ENCODE results near the gene S100A14.
A peak's percentile ranks its signal among the peaks of the same experiment; 100 is the strongest.
"Not testable (repeated sequence)": the region's sequence is repeated elsewhere in the genome, so short reads cannot be mapped to it uniquely, and the experiment has no call there.

S100A14 gene

DNA sequence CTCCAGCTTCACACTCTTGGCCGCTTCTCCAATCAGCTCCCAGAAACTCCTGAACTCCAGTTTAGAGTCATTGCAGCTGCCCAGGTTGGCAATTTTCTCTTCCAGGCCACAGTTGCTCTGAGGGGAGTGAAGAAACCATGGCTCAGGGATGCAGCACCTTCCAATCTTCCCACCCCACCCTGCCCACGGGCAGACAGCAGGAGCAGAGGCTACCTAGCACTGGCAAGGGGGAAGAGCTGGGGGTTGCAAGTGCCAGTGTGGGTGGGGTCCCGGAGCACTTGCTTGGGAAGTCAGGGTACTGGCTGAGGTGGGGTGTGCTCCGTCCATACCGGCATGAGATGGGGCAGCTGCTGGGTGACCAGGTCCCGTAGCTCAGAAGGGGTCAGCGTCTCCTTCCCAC is 1.2 kb downstream of the S100A14 start:
- DNase-seq, result no peak

DNA sequence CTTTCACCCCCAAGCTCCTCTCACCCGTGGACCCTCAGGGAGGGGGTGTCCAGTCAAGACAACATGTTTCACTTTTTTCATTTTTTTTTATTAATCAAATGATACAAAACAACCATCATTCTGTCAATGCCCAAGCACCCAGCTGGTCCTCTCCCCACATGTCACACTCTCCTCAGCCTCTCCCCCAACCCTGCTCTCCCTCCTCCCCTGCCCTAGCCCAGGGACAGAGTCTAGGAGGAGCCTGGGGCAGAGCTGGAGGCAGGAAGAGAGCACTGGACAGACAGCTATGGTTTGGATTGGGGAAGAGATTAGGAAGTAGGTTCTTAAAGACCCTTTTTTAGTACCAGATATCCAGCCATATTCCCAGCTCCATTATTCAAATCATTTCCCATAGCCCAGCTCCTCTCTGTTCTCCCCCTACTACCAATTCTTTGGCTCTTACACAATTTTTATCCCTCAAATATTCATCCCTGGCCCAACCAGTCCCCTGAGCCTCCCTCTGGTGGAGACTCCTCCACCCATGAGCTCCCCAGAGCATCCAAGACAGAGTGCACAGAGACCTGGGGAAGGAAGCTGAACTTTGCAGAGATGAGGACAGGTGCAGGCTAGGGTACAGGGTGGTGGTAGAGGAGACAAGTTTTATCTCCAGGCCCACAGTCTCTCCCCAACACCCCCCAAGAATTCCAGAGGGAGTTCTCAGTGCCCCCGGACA is 1.8 kb downstream of the S100A14 start:
- no peak for DNase-seq

DNA sequence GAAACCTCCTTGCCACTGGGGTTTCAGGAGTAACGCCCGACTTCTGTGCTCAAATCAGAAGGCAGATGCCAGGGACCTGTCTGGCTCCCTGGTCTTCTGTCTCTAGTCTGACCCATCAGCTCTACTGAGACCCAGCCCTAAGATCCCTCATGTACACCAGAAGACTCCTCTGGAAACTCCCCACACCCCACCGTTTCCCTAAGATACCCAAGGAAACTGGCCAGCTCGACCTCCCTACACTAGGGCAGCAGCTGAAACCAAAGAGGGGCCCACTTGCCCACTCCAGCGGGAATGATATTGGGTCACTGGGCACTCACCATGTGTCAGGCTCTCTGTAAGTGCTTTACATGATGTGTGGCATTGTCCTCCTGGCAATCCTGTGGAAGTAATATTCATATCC is 2.7 kb downstream of the S100A14 start:
- no peak for DNase-seq

DNA sequence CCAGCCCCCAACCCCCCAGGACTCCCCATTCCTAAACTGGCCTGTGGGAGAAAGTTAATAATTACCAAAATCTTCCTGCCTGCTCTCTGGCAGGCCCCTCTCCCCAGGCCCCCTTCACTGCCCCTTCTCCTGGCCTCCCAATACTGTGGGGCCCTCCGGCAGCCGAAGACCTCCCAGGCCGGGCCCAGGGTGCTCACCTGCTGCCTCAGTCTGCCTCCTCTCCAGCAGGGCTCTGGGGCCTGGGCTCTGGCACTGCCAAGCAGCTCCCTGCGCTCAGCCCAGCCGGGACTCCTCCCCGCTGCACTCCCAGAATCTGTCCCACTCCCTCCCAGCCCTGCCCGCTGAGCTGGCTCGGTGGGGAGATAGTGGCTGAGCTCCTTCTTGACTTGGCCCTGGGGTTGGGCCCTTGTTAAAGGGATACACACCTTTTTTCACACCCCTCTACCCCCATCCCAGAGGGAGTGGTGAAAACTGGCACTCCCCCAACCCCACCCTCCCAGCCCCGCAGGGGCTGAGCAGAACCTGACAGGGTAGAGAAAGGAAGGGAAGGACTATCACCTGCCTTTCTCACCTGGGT is 3.3 kb downstream of the S100A14 start, which contains the start of gene S100A16:
Gene S100A16 (minus strand): TSS at position 383 of the 577 bp plus-strand sequence. CDS start 4,986 bp downstream, outside the sequence.
- peak; percentile 63 for DNase-seq

DNA sequence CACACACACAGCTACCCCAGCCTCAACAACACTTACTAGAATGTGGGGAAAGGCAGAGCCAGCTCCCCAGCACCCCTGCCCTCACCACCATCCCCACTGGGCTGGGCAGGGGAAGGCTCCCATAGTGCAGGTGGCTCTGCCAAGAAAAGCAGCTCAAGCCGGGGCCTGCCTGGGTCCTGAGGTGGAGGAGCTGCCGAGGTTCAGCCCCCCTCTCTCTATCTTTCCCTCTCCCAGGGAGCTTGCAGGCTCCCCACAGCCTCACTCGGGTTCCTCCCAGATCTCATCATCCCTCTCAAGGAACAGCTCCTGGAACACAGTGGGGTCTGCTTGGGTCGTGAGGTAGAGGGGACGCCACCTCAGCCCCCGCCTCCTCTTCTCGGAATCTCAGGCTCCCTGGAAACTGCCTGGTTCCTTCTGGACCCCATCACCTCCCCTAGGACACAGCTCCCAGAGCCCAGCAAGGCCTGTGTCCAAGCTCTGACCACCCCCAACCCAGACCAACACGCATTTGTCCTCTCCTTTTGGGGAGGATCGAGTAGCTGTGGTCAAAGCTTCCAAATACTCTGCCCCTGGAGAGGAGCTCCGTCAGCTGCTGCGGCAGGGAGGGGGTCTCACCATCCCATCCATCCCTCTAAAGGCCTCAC is 3.9 kb downstream of the S100A14 start:
- DNase-seq, result no peak

DNA sequence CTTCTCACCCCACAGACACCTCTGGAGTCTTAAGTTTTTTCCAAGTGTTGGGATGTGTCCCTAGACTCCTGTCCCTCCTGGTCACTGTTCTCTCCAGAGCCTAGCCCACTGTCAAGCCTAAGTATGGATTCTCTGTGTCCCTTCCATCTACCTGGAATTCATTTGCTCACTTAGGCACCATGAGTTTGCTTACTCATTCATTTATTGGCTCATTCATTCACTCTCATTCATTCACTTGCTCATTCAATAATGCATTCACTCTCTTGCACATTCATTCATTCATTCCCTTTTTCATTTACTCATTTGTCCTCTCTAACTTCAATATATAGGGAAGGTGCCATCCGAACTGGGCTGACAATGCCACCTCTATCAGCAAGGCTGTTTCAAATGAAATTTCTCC is 4.8 kb downstream of the S100A14 start:
- no peak for DNase-seq

DNA sequence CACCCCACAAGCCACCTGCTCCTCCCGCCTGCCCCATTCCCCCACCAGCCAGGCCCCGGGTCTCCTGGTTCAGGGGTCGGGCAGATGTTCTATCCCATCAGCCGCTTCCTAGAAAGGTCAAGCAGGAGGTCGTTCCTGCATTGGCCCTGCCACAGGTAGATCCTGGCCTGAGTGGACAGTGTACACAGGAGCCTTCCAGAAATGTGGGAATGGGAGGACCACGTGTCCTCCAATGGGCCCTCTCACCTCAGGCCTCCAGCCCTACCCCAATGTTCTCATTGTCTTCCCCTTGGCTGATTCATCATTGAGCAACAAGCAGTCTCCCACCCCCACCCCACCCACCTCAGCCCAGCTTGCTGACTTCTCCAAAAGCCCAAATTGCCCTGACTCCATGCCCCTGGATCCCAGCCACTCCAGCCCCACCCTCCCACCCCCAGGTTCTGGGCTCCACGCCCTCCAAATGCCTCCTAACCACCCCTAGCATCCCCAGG is 5.3 kb downstream of the S100A14 start:
- no peak for DNase-seq

DNA sequence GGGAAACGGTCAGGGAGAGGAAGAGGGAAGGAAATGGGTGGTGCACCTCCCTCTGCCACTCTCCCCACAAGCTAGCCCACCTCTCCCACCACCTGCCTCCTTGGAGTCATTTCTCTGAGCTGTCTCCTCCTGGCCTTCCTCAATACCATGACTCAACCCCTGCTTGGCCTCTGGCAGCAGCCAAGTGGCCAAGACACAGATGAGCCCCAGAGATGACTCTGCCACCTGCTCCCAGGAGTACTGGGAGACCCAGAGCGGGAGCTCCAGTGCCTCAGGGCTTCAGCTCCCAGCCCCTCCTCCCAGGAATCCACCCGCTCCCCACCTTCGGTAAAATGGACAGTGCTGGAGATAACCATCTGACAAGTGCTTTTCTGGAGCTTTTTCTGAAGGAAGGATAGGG is 5.8 kb downstream of the S100A14 start:
- no peak for DNase-seq

DNA sequence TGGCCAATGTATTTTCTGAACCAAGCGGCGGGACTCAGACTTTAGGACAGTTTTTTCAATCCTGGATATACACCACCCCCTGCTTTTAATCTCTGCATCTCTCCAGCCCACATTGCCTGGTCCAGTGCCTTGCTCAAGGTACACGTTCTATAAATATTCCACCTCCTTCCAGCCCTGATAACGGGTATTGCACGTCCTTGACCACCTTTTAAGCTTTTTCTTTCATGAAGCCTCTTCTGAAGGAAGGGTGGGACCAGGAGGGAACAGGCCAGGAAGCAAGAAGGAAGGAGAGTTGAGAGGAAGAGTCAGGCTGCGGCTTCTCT is 6.6 kb downstream of the S100A14 start:
- DNase-seq, result no peak

DNA sequence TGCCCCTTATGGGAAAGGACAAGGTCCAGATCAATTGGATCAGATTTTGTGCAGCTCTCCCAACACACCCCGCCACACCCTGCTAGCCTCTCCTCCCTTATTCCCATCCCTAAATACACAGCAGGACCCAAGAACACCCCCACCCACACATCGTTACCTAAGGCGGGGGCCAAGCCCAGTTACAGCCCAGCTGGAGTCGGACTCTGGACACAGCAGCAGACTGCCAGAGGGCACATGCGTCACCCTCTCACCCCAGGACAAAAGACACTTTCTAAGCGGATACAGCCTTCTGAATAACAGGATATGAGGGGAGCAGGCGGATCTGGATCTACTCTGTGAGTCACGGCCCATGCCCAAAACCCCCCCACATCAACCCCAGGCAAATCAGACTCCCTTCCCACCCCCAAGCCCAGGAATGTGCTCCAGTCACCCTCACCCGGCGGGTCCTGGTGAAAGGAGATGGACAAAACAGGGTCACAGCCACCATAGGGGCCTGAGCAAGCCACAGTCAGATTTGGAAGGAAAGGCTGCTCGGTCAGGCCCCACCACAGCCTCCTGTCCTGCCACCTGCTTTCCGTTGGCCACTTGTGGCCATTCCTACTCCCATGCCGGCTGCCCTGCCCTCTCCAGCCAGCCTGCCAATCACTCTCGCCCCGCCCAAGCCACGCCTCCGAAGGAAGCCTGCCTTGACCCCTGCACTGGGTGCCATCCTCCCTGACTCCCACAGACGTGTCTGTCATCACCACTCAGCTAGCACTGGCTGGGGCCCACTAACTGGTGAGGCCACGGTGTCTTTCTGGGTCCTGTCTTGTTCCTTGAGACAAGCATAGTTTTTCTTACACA is 7.2 kb downstream of the S100A14 start:
- DNase-seq, result peak; percentile 84

DNA sequence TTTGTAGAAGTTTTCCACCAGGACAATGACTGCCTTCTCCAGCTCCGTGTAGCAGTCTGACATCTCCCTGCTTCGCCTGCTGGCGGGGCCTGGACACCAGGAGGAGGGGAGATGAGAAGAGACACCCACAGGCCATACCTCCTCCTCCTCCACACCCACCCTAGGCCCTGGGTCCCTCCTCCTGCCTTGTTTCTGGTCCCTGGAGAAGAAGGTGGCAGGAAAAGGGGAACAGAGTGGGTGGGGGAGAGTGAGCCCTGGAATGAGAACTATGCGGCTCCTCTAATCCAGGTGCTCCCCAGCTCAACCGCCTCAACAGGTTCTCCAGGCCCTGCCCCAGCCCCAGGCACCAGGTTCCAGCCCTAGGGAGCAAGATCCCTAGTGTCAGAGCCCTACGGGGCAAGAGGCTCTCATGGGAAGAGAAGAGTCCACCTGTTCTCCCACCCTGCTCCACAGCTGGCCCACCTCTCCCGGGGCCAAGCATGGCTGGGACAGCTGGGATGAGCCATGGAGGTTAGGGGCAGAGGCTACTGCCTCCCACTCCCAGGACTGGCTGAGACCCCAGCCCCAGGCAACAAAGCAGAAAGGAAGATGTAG is 7.9 kb downstream of the S100A14 start:
- no peak for DNase-seq

DNA sequence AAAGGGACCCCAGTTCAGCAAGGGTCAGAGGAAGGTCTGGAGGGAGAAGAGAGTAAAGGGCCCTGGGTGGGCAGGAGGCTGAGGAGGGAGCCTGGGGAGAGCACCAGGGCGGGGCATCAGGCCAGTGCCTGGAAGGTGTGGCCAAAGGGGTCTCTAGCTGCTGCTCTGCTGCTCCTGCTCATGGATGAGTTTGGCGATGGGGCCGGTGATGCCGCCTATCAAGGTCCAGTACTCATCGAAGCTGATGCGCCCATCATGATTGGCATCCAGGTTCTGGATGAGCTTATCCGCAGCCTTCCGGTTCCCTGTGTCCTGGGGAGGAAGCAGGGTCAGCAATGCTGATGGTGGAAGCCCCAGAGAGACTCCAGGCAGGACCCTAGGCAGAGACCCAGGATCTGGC is 8.7 kb downstream of the S100A14 start:
- DNase-seq, result no peak

DNA sequence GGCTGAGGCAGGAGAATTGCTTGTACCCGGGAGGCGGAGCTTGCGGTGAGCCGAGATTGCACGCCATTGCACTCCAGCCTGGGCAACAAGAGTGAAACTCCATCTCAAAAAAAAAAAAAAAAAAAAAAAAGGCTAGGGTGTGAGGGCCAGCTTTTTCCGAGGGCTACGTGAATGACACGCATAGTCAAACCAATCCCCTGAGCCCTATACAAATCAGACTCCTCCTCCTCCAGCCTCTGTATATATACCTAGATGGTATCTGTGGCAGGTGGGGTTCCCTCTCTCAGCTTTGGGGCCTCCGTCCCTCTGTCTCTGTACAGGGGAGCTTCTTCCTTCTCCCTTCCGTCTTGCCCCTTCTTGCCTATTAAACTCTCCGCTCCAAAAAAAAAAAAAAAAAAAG is 9.9 kb downstream of the S100A14 start:
- DNase-seq, result no peak

DNA sequence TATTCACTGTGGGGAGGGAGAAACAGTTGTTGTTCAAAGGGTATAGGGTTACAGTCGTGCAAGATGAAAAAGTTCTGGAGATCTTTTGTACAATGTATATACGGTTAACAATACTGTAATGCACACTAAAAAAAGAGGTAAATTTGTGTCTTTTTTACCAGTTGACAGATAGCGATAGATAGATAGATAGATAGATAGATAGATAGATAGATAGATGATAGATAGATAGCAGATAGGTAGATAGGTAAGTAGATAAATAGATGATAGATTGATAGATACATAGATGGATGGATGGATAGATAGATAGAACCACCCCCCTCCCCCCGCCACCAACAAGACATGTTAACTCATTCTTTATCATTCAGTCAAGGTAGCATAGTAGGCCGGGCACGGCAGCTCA is 13.4 kb downstream of the S100A14 start:
- no peak for DNase-seq

DNA sequence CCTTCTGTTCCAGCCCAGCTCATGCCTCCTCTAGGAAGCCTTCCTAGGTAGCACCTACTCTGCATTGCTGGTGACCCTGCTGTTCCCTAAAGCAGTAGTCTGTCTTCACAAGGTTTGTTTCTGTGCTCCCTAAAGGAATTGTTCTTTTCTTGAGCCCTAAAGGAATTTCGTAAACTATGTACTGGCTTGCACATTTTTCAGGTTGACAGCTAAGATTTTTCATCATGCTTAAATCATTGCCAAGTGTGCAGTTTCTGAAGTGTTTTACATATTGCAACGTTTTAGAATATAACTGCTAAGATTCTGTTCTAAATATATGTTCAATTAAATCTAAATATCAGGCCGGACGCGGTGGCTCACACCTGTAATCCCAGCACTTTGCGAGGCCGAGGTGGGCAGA is 16.3 kb downstream of the S100A14 start:
- no peak for DNase-seq

DNA sequence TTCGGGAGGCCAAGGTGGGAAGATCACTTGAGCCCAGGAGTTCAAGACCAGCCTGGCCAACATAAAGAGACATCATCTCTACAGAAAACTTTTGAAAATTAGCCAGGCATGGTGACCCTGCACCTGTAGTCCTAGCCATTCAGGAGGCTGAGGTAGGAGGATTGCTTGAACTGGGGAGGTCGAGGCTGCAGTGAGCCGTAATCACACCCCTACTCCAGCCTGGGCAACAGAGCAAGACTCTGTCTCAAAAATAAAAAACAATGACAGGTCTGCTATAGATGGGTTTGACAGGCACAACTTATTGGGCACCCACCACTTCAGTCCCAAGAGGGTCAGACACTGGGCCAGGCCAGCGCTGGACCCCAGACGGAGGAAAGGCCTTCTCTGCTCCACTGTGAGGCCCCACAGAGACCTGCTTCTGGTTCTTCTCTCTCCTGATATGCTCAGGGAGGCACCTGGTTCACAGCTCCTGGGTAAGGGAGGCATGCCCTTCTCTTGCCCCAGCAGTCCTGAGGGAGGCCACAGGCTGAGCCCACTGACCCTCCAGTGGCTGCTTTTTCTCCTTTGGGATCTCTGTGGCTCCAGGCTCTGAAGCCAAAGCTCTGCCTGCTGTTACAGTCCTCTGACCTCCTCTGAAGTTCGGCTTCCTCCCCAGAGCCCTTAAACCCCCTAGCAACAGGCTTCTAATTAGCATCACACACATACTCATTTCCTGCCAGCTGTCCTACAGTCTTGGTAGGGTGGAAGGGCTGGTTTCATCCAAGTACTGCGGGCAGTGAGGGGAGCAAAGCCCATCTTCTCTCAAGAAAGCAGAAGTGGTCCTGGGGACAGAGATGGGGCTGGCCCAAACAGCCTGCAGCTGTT is 17.6 kb downstream of the S100A14 start:
- peak; percentile 75 for DNase-seq

DNA sequence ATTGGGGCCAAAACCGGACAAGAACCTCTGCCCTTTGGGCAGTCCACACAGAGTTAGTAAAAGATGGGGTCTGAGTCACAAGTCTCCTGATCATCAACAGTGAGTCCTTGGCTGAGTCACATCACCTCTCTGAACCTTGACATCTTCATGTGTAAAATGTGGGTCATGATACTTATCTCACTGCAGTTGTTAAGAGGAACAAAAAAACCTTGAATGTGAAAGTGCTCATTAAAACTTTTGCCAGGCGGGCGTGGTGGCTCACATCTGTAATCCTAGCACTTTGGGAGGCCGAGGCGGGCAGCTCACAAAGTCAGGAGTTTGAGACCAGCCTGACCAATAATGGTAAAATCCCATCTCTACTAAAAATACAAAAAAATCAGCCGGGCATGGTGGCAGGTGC is 18.9 kb downstream of the S100A14 start:
- DNase-seq, result no peak

DNA sequence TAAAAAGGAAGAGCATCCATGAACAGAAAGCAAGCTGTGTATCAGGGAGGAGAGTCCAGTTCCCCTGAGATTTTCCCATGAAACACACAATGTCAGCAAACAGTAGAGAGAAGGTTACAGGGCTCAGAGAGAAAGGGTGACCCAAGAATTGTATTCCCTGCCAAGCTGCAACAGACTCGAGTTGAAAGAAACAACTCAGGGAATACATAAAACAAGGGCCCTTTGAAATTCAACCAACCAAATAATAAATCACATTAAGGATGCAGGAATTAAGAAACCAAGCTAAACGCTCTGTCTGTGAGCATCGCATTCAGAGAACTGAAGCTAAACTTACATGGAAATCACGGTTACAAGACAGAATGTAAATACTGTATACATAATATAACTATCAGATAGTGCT is 23.4 kb downstream of the S100A14 start:
- no peak for DNase-seq

DNA sequence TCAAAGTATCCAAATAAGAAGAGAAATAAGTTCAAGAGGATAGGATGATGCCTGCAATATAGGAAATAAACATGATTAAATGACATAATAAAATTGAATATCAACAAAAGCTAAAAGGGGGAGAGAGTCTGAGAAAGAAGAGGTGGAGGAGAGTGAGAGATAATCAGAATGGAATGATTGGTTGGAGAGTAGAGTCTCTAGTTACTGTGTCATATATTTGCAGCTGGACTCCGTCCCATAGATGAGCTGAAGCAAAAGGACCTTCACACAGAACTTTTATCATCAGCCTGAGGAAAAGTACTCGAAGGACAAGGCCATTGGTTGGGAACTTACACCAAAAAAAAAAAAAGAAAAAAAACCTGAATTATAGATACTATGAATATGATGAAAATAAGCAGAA is 27.6 kb downstream of the S100A14 start:
- DNase-seq, result no peak

DNA sequence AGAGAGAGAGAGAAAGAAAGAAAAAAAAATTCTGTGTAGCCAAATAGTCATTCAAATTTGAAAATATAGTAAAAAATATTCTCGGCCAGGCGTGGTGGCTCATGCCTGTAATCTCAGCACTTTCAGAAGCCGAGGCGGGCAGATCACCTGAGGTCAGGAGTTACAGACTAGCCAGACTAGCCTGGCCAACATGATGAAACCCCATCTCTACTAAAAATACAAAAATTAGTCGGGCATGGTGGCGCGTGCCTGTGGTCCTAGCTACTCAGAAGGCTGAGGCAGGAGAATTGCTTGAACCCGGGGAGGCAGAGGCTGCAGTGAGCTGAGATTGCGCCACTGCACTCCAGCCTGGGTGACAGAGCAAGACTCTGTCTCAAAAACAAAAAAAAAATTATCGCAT is 28.1 kb downstream of the S100A14 start:
- DNase-seq, result not testable (repeated sequence)

DNA sequence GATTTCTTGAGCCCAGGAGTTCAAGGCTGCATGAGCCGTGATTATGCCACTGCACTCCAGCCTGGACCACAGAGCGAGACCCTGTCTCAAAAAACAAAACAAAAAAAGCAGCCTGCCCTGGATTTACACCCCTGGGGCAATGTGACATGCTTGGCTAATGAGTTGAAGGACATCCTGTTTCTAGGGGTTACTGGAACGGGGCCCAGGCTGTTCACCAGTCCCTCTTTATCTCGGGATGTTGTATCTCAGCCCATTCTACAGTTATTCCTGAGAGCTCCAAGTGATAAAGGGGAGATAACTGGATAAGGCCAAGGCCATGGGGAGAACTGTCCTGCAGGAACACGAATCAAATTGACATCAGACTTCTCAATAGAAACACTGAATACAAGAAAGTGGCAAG is 28.8 kb downstream of the S100A14 start:
- no peak for DNase-seq

DNA sequence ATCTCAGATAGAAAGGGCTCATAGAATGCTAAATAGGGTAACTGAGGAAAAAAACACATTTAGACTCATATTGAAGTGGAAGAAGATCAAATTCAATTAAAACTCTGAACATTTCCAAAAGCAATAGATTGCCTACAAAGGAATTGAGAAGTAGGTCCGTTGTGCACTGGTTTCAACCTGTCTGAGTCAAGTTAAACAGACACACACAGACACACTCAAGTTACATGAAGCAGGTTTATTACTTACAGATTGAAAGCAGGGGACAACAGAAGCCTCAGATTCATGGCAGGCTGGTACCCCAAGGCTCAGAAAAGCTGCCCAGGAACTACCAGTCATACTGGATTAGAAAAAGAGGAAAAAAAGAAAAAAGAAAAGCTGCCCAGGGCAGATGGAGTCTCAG is 29.8 kb downstream of the S100A14 start:
- no peak for DNase-seq
